HG03432 (cell line): ENCODE data around the gene TUSC7.

ENCODE experiments used
- ATAC-seq: cut with Tn5 transposase; IDR thresholded peaks from one replicate; pipeline ENCODE4 v1.9.1; 2021; ENCODE audit warnings: mild to moderate bottlenecking, moderate library complexity; ENCODE audit not compliant: unreplicated experiment

TUSC7 gene

GRCh38 chr3:116709479-116709878 lies at the start of gene TUSC7:
Gene TUSC7, plus strand, starts transcription at chr3:116709779.
- no peak for ATAC-seq

- no peak for ATAC-seq
Measured at GRCh38 chr3:116661196-116661595, 48.4 kb upstream of the TUSC7 start.

- ATAC-seq = no peak
Measured at GRCh38 chr3:116663161-116664110, 46.1 kb upstream of the TUSC7 start.

GRCh38 chr3:116667324-116667723 lies 42.3 kb upstream of the TUSC7 start:
- no peak for ATAC-seq

GRCh38 chr3:116667791-116668190 lies 41.8 kb upstream of the TUSC7 start:
- ATAC-seq = no peak

- ATAC-seq = no peak
Measured at GRCh38 chr3:116669576-116669975, 40.0 kb upstream of the TUSC7 start.

- ATAC-seq = no peak
Measured at GRCh38 chr3:116671151-116671550, 38.4 kb upstream of the TUSC7 start.

GRCh38 chr3:116678853-116679252 lies 30.7 kb upstream of the TUSC7 start:
- no peak for ATAC-seq

- ATAC-seq = no peak
Measured at GRCh38 chr3:116691041-116691440, 18.5 kb upstream of the TUSC7 start.

- no peak for ATAC-seq
Measured at GRCh38 chr3:116701070-116701469, 8.5 kb upstream of the TUSC7 start.

GRCh38 chr3:116702334-116702733 lies 7.2 kb upstream of the TUSC7 start:
- ATAC-seq = no peak

- no peak for ATAC-seq
Measured at GRCh38 chr3:116707531-116707930, 2.0 kb upstream of the TUSC7 start.

GRCh38 chr3:116716490-116716889 lies 6.9 kb downstream of the TUSC7 start:
- no peak for ATAC-seq

- ATAC-seq = no peak
Measured at GRCh38 chr3:116717566-116717965, 8.0 kb downstream of the TUSC7 start.

GRCh38 chr3:116728454-116728853 lies 18.9 kb downstream of the TUSC7 start:
- no peak for ATAC-seq

- ATAC-seq = no peak
Measured at GRCh38 chr3:116734243-116734642, 24.7 kb downstream of the TUSC7 start.

GRCh38 chr3:116739678-116740077 lies 30.1 kb downstream of the TUSC7 start:
- ATAC-seq = no peak

GRCh38 chr3:116740293-116740692 lies 30.7 kb downstream of the TUSC7 start:
- no peak for ATAC-seq

GRCh38 chr3:116741467-116741866 lies 31.9 kb downstream of the TUSC7 start:
- ATAC-seq = no peak

GRCh38 chr3:116743062-116743461 lies 33.5 kb downstream of the TUSC7 start:
- ATAC-seq = no peak

- ATAC-seq = no peak
Measured at GRCh38 chr3:116749388-116749787, 39.8 kb downstream of the TUSC7 start.

GRCh38 chr3:116757315-116757714 lies 47.7 kb downstream of the TUSC7 start:
- ATAC-seq = no peak

- no peak for ATAC-seq
Measured at GRCh38 chr3:116759316-116759715, 49.7 kb downstream of the TUSC7 start.
